Duodenal mucosa (tissue), 2 donors: ENCODE measurements around the gene NAA20.

Experiments
- H3K27ac ChIP-seq: one replicate; pipeline ENCODE4 v1.7.0; 2013; ENCODE audit warnings: low read depth, low read length
- H3K27me3 ChIP-seq, 2 donors: one replicate each; pipeline ENCODE4 v1.7.0; 2013; ENCODE audit warnings: low read length in 2 of 2, control low read depth in 1 of 2; ENCODE audit not compliant: insufficient read depth in 2 of 2, control insufficient read depth in 1 of 2
- H3K36me3 ChIP-seq, 2 donors: one replicate each; pipeline ENCODE4 v1.7.0; 2013; ENCODE audit warnings: low read length in 2 of 2, control low read depth in 1 of 2; ENCODE audit not compliant: insufficient read depth in 2 of 2, control insufficient read depth in 1 of 2
- H3K4me1 ChIP-seq, 2 donors: one replicate each; pipeline ENCODE4 v1.7.0; 2013; ENCODE audit warnings: low read length in 2 of 2, control low read depth in 1 of 2; ENCODE audit not compliant: insufficient read depth in 2 of 2, control insufficient read depth in 1 of 2
- H3K4me3 ChIP-seq, 2 donors: one replicate each; pipeline ENCODE4 v1.7.0; 2013; ENCODE audit warnings: low read length in 2 of 2, low read depth in 1 of 2
- H3K9ac ChIP-seq, 2 donors: one replicate each; pipeline ENCODE4 v1.7.0; 2013; ENCODE audit warnings: low read length in 2 of 2, low read depth in 1 of 2
- H3K9me3 ChIP-seq, 2 donors: one replicate each; pipeline ENCODE4 v1.7.0; 2013; ENCODE audit warnings: low read length in 2 of 2, control low read depth in 1 of 2; ENCODE audit not compliant: control insufficient read depth in 1 of 2

NAA20 gene

GRCh38 chr20:20070871-20071726 is 53.9 kb downstream of the NAA20 start:
- H3K9me3 ChIP-seq, result no peaks in the 10 kb centered on the region
- no peaks in the 10 kb centered on the region for H3K4me1 ChIP-seq
- H3K4me3 ChIP-seq, result no peak overlapping the region
- H3K9ac ChIP-seq, result no peak overlapping the region
- no peak overlapping the region for H3K27ac ChIP-seq
- no peaks in the 10 kb centered on the region for H3K36me3 ChIP-seq
- peaks cover 0 to 5% of the 10 kb centered on the region in 2 donors for H3K27me3 ChIP-seq

- Histone ChIP-seq H3K27me3 (peaks cover 0 to 5% of the 10 kb centered on the region in 2 donors), H3K9ac (no peak overlapping the region), H3K4me3 (no peak overlapping the region), H3K36me3 (no peaks in the 10 kb centered on the region), H3K9me3 (no peaks in the 10 kb centered on the region), H3K27ac (no peak overlapping the region), H3K4me1 (no peaks in the 10 kb centered on the region)
Observed at GRCh38 chr20:20073801-20074371, 56.7 kb downstream of the NAA20 start.

- Histone ChIP-seq H3K9ac (no peak overlapping the region), H3K4me1 (no peaks in the 10 kb centered on the region), H3K36me3 (no peaks in the 10 kb centered on the region), H3K9me3 (no peaks in the 10 kb centered on the region), H3K27ac (no peak overlapping the region), H3K4me3 (no peak overlapping the region), H3K27me3 (peaks cover 0 to 5% of the 10 kb centered on the region in 2 donors)
Observed at GRCh38 chr20:20075032-20075431, 57.9 kb downstream of the NAA20 start.

GRCh38 chr20:20076297-20077065 is 59.3 kb downstream of the NAA20 start:
- no peak overlapping the region for H3K4me3 ChIP-seq
- no peaks in the 10 kb centered on the region for H3K9me3 ChIP-seq
- no peaks in the 10 kb centered on the region for H3K4me1 ChIP-seq
- H3K27me3 ChIP-seq, result peaks cover 0 to 5% of the 10 kb centered on the region in 2 donors
- no peak overlapping the region for H3K27ac ChIP-seq
- H3K36me3 ChIP-seq, result no peaks in the 10 kb centered on the region
- no peak overlapping the region for H3K9ac ChIP-seq

- Histone ChIP-seq H3K4me3 (no peak overlapping the region), H3K36me3 (no peaks in the 10 kb centered on the region), H3K9me3 (no peaks in the 10 kb centered on the region), H3K9ac (no peak overlapping the region), H3K4me1 (no peaks in the 10 kb centered on the region), H3K27me3 (peaks cover 0 to 5% of the 10 kb centered on the region in 2 donors), H3K27ac (no peak overlapping the region)
Observed at GRCh38 chr20:20078041-20078440, 60.9 kb downstream of the NAA20 start.

GRCh38 chr20:20079102-20079784 is 62.1 kb downstream of the NAA20 start:
- H3K36me3 ChIP-seq, result no peaks in the 10 kb centered on the region
- H3K9ac ChIP-seq, result no peak overlapping the region
- H3K4me3 ChIP-seq, result peak overlapping the region in 1 of 2 donors; percentile 38
- H3K27ac ChIP-seq, result no peak overlapping the region
- no peaks in the 10 kb centered on the region for H3K9me3 ChIP-seq
- no peaks in the 10 kb centered on the region for H3K4me1 ChIP-seq
- no peaks in the 10 kb centered on the region for H3K27me3 ChIP-seq
